Epithelial cell of esophagus (primary cell): ENCODE data around the gene GALNT17.

Experiments
- DNase-seq: peaks from one replicate; pipeline ENCODE4 v3.0.0; 2010; ENCODE audit warnings: low read depth
- H3K4me3 ChIP-seq: 2 replicates; pipeline ENCODE4 v1.5.1; 2011; ENCODE audit warnings: mild to moderate bottlenecking, low read length, control low read depth
- TF ChIP-seq, protein P1 (sequence below): IDR thresholded peaks from 2 replicates; pipeline ENCODE4 v1.5.1; 2011; ENCODE audit warnings: low read depth, mild to moderate bottlenecking, low read length, control low read depth, inconsistent platforms; ENCODE audit not compliant: insufficient read depth; ENCODE audit errors: missing control alignments

GALNT17 gene

DNA sequence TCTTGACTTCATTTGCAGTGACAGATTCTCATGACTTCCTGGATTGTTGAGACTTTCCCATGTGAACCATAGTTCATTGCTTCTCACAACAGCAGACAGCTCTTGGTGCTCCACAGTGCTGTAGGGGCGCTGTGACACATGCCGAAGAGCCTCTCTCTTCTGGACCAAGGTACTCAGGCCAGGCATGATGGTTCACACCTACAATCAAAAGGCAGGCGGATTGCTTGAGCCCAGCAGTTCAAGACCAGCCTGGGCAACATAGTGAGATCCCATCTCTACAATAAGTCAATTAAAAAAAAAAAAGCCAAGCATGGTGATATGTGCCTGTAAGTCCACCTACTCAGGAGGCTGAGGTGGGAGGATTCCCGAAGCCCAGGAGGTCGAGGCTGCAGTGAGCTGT is 354.5 kb downstream of the GALNT17 start:
- H3K4me3 ChIP-seq: no peak overlapping the region
- TF ChIP-seq, protein P1, sequence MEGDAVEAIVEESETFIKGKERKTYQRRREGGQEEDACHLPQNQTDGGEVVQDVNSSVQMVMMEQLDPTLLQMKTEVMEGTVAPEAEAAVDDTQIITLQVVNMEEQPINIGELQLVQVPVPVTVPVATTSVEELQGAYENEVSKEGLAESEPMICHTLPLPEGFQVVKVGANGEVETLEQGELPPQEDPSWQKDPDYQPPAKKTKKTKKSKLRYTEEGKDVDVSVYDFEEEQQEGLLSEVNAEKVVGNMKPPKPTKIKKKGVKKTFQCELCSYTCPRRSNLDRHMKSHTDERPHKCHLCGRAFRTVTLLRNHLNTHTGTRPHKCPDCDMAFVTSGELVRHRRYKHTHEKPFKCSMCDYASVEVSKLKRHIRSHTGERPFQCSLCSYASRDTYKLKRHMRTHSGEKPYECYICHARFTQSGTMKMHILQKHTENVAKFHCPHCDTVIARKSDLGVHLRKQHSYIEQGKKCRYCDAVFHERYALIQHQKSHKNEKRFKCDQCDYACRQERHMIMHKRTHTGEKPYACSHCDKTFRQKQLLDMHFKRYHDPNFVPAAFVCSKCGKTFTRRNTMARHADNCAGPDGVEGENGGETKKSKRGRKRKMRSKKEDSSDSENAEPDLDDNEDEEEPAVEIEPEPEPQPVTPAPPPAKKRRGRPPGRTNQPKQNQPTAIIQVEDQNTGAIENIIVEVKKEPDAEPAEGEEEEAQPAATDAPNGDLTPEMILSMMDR: no peak
- no peak for DNase-seq

DNA sequence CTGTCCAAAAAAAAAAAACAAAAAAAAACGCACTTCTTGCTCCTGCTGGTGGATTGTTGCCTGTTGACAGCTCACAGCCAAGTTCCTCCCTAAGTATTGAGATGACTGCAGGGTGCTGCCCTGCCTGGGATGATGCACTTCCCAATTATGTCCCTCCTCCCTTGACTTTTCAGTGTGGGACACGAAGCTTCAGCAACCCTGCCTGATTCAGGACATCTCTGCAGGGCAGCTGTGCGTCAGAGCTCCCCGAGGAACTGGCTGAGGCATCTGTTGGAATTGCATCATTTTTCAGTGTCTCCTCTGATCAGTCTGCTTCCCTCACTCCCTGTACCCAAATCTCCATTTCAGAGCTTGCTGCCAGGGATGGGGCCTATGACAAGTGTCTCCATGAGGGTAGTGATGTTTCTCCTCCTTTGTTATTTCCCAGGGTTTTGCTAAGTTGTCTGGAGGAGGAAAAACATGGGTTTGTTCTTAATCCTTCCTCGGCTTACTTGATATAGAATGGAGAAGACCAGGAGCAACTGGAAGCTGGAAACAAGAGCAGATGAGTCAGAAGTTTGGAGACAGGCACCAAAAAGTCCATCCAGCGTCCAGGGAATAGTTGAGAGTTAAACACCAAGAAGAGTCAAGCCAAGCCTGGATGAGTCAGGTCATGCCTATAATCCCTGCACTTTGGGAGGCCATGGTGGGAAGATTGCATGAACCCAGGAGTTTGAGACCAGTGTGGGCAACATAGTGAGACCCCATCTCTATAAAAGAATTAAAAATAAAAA is 355.1 kb downstream of the GALNT17 start:
- H3K4me3 ChIP-seq: no peak overlapping the region
- no peak for DNase-seq
- TF ChIP-seq, protein P1: no peak

- no peak overlapping the region for H3K4me3 ChIP-seq
- TF ChIP-seq, protein P1: no peak
- no peak for DNase-seq
Observed at GRCh38 chr7:71488308-71488707, 356.4 kb downstream of the GALNT17 start.

DNA sequence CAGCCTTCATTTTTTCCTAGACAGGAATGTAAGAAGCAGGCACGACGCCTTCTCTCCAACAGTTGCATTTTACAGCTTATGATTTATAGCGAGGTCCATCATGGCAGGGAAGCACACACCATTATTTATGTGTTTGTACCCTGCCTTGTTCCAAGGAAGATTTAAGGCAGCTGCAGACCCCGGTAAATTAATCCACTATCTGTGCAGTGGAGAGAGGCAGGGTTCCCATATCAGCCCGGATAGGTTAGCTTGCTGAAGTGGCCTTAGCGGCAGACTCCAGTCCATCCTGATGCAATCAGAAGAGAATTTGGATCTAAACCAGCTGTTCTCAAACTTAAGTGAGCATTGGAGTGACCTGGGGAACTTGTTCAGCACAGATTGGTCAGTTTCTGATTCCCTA is 359.4 kb downstream of the GALNT17 start:
- no peak for DNase-seq
- no peak overlapping the region for H3K4me3 ChIP-seq
- TF ChIP-seq, protein P1: no peak

DNA sequence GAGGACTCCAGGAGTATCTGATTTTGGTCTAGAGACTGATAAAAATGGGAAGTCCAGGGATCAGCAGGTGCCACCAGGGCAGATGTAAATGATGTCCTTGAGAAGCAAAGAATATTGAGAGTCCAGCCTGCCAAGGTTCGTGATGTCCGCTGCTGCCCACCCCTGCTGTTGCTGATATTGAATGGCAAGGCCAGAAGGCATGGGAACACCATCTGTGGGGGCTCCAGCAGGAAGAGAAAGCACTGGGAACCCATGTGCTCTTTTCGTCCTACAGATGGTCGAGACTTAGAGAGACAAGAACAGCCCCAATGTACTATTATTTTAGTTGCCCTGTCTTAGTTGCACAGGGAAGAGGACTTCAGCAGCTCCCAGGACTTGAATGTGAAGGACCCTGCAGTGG is 363.9 kb downstream of the GALNT17 start:
- DNase-seq: no peak
- TF ChIP-seq, protein P1: no peak
- no peak overlapping the region for H3K4me3 ChIP-seq

DNA sequence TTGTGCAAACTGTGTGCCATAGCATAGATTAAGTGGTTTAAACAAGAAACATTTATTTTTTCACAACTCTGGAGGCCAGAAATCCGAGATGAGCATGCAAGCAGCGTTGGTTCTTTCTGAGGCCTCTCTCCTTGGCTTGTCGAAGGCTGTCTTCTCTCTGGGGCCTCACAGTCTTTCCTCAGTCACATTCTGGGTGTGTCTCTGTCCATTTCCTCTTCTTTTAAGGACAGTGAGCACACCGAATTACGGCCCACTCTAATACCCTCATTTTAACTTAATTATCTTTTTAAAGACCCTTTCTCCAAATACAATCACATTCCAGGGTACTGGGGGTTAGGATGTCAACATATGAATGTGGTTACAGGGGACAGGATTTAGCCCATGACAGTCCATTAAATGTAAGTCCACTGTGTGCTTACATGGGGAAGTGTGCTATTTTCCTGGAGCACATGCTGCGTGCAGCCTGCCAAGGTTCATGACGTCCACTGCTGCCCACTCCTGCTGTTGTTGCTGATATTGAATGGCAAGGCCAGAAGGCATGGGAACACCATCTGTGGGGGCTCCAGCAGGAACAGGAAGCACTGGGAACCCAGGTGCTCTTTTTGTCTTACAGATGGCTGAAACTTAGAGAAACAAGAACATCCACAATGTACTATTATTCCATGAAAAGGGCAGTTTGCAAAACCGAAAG is 365.5 kb downstream of the GALNT17 start:
- no peak overlapping the region for H3K4me3 ChIP-seq
- no peak for DNase-seq
- TF ChIP-seq, protein P1: no peak

GRCh38 chr7:71498381-71498780 is 366.4 kb downstream of the GALNT17 start:
- TF ChIP-seq, protein P1: no peak
- DNase-seq: no peak
- H3K4me3 ChIP-seq: no peak overlapping the region
